Osteoblast (primary cell): ENCODE data around the gene NFATC4. TPM values are rescaled to one million over a fixed set of nuclear protein-coding genes. Genes with fewer than 3 reads are reported as not detected.
"Not testable (repeated sequence)": the region's sequence is repeated elsewhere in the genome, so short reads cannot be mapped to it uniquely, and the experiment has no call there.

Source experiments
- DNase-seq: peaks from one replicate; pipeline ENCODE4 v3.0.0; 2011; ENCODE audit warnings: low spot score, mixed read lengths; ENCODE audit not compliant: insufficient read length; ENCODE audit errors: missing footprints
- H2AFZ ChIP-seq: 2 replicates; pipeline ENCODE4 v1.6.0; 2011; ENCODE audit warnings: mild to moderate bottlenecking, low read length
- H3K27ac ChIP-seq: 2 replicates; pipeline ENCODE4 v1.5.1; 2011; ENCODE audit warnings: mild to moderate bottlenecking, low read depth, low read length, moderate library complexity
- H3K27me3 ChIP-seq: 2 replicates; pipeline ENCODE4 v1.6.0; 2012; ENCODE audit warnings: mild to moderate bottlenecking, control low read depth, inconsistent platforms, low read length, moderate library complexity; ENCODE audit not compliant: insufficient read depth
- H3K36me3 ChIP-seq: 2 replicates; pipeline ENCODE4 v1.5.1; 2011; ENCODE audit warnings: mild to moderate bottlenecking, low read length, control low read depth, moderate library complexity; ENCODE audit not compliant: insufficient read depth
- H3K4me1 ChIP-seq: 2 replicates; pipeline ENCODE4 v1.5.1; 2011; ENCODE audit warnings: mild to moderate bottlenecking, low read length, control low read depth, moderate library complexity; ENCODE audit not compliant: insufficient read depth
- H3K4me2 ChIP-seq: 2 replicates; pipeline ENCODE4 v1.6.0; 2011; ENCODE audit warnings: mild to moderate bottlenecking, low read length; ENCODE audit not compliant: insufficient read depth
- H3K4me3 ChIP-seq: fragments of 200-600 bp; sonication (generic); 3 replicates; pipeline ENCODE4 v1.5.1; 2012; ENCODE audit warnings: mild to moderate bottlenecking, low read length, inconsistent platforms; ENCODE audit not compliant: insufficient read depth
- H3K79me2 ChIP-seq: 2 replicates; pipeline ENCODE4 v1.6.0; 2012; ENCODE audit warnings: mild to moderate bottlenecking, low read length, control low read depth, inconsistent platforms; ENCODE audit not compliant: insufficient read depth
- H3K9me3 ChIP-seq: 2 replicates; pipeline ENCODE4 v1.5.1; 2011; ENCODE audit warnings: low read depth, low read length, control low read depth
- H4K20me1 ChIP-seq: 2 replicates; pipeline ENCODE4 v1.6.0; 2012; ENCODE audit warnings: mild to moderate bottlenecking, low read length, control low read depth; ENCODE audit not compliant: insufficient read depth
- CTCF ChIP-seq: IDR thresholded peaks from 2 replicates; pipeline ENCODE4 v1.5.1; 2011; ENCODE audit warnings: mild to moderate bottlenecking, low read depth, low read length, moderate library complexity; ENCODE audit errors: extremely low read depth
- total RNA-seq: library from RNA; depleted of rRNA; stranded (reverse); fragments of >200 nt; gene quantifications from 2 replicates; pipeline ENCODE4 v1.2.3, GENCODE V29; 2012

The NFATC4 gene
- total RNA-seq, 1 donor = 107 TPM

GRCh38 chr14:24369907-24370687 lies 2.1 kb downstream of the NFATC4 start:
- Histone ChIP-seq H3K4me1 (peaks cover 62% of the 10 kb centered on the region), H3K27ac (peak overlapping the region; percentile 32), H3K27me3 (no peaks in the 10 kb centered on the region), H4K20me1 (peaks cover 43% of the 10 kb centered on the region), H3K36me3 (peaks cover 52% of the 10 kb centered on the region), H2AFZ (no peak overlapping the region), H3K79me2 (peaks cover 45% of the 10 kb centered on the region), H3K4me2 (peak overlapping the region; percentile 95), H3K9me3 (no peaks in the 10 kb centered on the region), H3K4me3 (peak overlapping the region; percentile 16)
- no peak for DNase-seq
- TF ChIP-seq CTCF = no peak

- no peak for DNase-seq
- Histone ChIP-seq H3K27me3 (no peaks in the 10 kb centered on the region), H3K4me3 (peak overlapping the region; percentile 16), H3K27ac (no peak overlapping the region), H3K4me2 (peak overlapping the region; percentile 35), H2AFZ (no peak overlapping the region), H4K20me1 (peaks cover 49% of the 10 kb centered on the region), H3K9me3 (no peaks in the 10 kb centered on the region), H3K79me2 (peaks cover 45% of the 10 kb centered on the region), H3K36me3 (peaks cover 58% of the 10 kb centered on the region), H3K4me1 (peaks cover 57% of the 10 kb centered on the region)
- TF ChIP-seq CTCF = no peak
These were observed 2.8 kb downstream of the NFATC4 start for GRCh38 chr14:24370748-24371147.

- not testable (repeated sequence) for H3K9me3 ChIP-seq, H3K27ac ChIP-seq, H2AFZ ChIP-seq, H3K4me3 ChIP-seq, H3K27me3 ChIP-seq, DNase-seq
- Histone ChIP-seq H3K4me1 (peaks cover 51% of the 10 kb centered on the region), H4K20me1 (peaks cover 57% of the 10 kb centered on the region), H3K79me2 (peaks cover 45% of the 10 kb centered on the region), H3K36me3 (peaks cover 67% of the 10 kb centered on the region), H3K4me2 (peak overlapping the region; percentile 35)
These were observed 3.6 kb downstream of the NFATC4 start for GRCh38 chr14:24371605-24372004.

GRCh38 chr14:24372701-24373416 lies 4.9 kb downstream of the NFATC4 start:
- Histone ChIP-seq H3K4me2 (peak overlapping the region; percentile 12), H3K27ac (no peak overlapping the region), H3K4me1 (peaks cover 41% of the 10 kb centered on the region), H2AFZ (no peak overlapping the region), H3K27me3 (no peaks in the 10 kb centered on the region), H3K9me3 (no peaks in the 10 kb centered on the region), H3K36me3 (peaks cover 80% of the 10 kb centered on the region), H4K20me1 (peaks cover 69% of the 10 kb centered on the region), H3K79me2 (peaks cover 43% of the 10 kb centered on the region), H3K4me3 (no peak overlapping the region)
- DNase-seq = peak; percentile 87
- TF ChIP-seq CTCF = no peak
